GM12878 (cell line): ENCODE results near the gene CELSR1.

Source experiments
- CEBPB ChIP-seq, 2 experiments: fragments of 150-350 bp in 1 of 2; IDR thresholded peaks; 2 replicates each; pipeline ENCODE4 v1.6.1; 2012 to 2014; ENCODE audit warnings: low read depth in 2 of 2, low read length in 2 of 2, borderline replicate concordance in 1 of 2, inconsistent platforms in 1 of 2
- CTCF ChIP-seq, 3 experiments: IDR thresholded peaks in 2 of 3; conservative IDR thresholded peaks in 1 of 3; 2 replicates each; pipeline ENCODE4 v1.5.1; 2011; ENCODE audit warnings: low read depth in 3 of 3, low read length in 3 of 3, mild to moderate bottlenecking in 3 of 3, control low read depth in 2 of 3, moderate library complexity in 2 of 3, inconsistent platforms in 1 of 3, mixed read lengths in 1 of 3; ENCODE audit not compliant: control insufficient read depth in 2 of 3, insufficient read depth in 1 of 3; ENCODE audit errors: extremely low read depth in 1 of 3
- E4F1 ChIP-seq: fragments of 450-650 bp; IDR thresholded peaks from 2 replicates; pipeline ENCODE4 v1.6.1; 2018; ENCODE audit warnings: borderline replicate concordance, mild to moderate bottlenecking; ENCODE audit not compliant: partially characterized antibody
- MYB ChIP-seq: fragments of 150-350 bp; IDR thresholded peaks from 2 replicates; pipeline ENCODE4 v1.6.1; 2014; ENCODE audit warnings: mild to moderate bottlenecking, low read depth, low read length, borderline replicate concordance
- NR2C2 ChIP-seq: IDR thresholded peaks from 2 replicates; pipeline ENCODE4 v1.6.1; 2011; ENCODE audit warnings: borderline replicate concordance, low read depth; ENCODE audit not compliant: control insufficient read depth, insufficient read length
- RFX5 ChIP-seq: IDR thresholded peaks from 2 replicates; pipeline ENCODE4 v1.6.1; 2011; ENCODE audit warnings: low read depth, low read length, improper control_type of control experiment
- WRNIP1 ChIP-seq: IDR thresholded peaks from 2 replicates; pipeline ENCODE4 v1.6.1; 2011; ENCODE audit warnings: low read depth, low read length, improper control_type of control experiment, borderline replicate concordance

GRCh38 chr22:46587061-46587460 lies 49.6 kb upstream of the CELSR1 start:
- TF ChIP-seq E4F1 (no peak), WRNIP1 (no peak), CEBPB (IDR thresholded peaks at IDR 0.05; ENCODE audit: borderline replicate concordance in 1 of 2, low read depth in 2 of 2, low read length in 2 of 2) (no peak), NR2C2 (no peak), CTCF (IDR thresholded peaks at IDR 0.05 in 2 of 3, conservative IDR thresholded peaks at IDR 0.05 in 1 of 3; ENCODE audit: control insufficient read depth in 2 of 3, extremely low read depth in 1 of 3, insufficient read depth in 1 of 3, low read depth in 3 of 3, low read length in 3 of 3) (no peak), RFX5 (no peak), MYB (no peak)
